Kidney epithelial cell (primary cell): ENCODE measurements around the gene ZFP62. TPM values are rescaled to one million over a fixed set of nuclear protein-coding genes. Genes with fewer than 3 reads are reported as not detected.
A peak's percentile ranks its signal among the peaks of the same experiment; 100 is the strongest.

Experiments
- DNase-seq: peaks from one replicate; pipeline ENCODE4 v3.0.0-alpha.2; 2010; ENCODE audit warnings: low read depth
- H3K27me3 ChIP-seq: 2 replicates; pipeline ENCODE4 v1.6.0; 2011; ENCODE audit warnings: low read length; ENCODE audit not compliant: control insufficient read depth, insufficient read depth
- H3K36me3 ChIP-seq: 2 replicates; pipeline ENCODE4 v1.5.1; 2011; ENCODE audit warnings: low read length; ENCODE audit not compliant: control insufficient read depth, insufficient read depth
- H3K4me3 ChIP-seq: 2 replicates; pipeline ENCODE4 v1.5.1; 2011; ENCODE audit warnings: low read depth, mild to moderate bottlenecking, control low read depth, low read length
- total RNA-seq: library from RNA; depleted of rRNA; stranded (reverse); fragments of >200 nt; gene quantifications from 2 replicates; pipeline ENCODE4 v1.2.3, GENCODE V29; 2015
- TF ChIP-seq, protein P1 (sequence below): IDR thresholded peaks from 2 replicates; pipeline ENCODE4 v1.5.1; 2011; ENCODE audit warnings: mild to moderate bottlenecking, moderate library complexity, low read length, control low read depth, inconsistent platforms; ENCODE audit not compliant: insufficient read depth, poor library complexity, severe bottlenecking

The ZFP62 gene
- total RNA-seq, 1 donor from 2014 or later, result 26.0 TPM

DNA sequence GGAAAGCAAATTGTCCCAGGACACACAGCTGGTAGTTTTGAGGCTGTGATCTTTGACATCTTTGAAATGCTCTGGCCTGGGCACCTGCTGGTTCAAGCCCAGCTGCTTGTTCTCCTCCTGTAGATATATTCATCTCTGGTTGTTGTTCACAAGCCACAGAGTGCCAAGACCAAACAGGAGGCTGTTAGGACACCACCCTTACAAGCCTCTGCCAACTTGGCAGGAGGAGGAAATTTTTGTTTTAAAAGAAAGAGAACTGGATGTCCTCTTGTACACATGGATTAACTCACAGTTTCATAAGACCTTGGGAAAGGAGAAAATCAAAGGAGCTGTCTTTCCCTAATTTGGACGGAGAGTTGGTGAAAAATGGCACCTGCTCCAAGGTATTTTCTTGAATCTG is 8.5 kb upstream of the ZFP62 start:
- Histone ChIP-seq H3K27me3 (no peaks in the 10 kb centered on the region), H3K36me3 (no peaks in the 10 kb centered on the region), H3K4me3 (no peak overlapping the region)
- TF ChIP-seq, protein P1, sequence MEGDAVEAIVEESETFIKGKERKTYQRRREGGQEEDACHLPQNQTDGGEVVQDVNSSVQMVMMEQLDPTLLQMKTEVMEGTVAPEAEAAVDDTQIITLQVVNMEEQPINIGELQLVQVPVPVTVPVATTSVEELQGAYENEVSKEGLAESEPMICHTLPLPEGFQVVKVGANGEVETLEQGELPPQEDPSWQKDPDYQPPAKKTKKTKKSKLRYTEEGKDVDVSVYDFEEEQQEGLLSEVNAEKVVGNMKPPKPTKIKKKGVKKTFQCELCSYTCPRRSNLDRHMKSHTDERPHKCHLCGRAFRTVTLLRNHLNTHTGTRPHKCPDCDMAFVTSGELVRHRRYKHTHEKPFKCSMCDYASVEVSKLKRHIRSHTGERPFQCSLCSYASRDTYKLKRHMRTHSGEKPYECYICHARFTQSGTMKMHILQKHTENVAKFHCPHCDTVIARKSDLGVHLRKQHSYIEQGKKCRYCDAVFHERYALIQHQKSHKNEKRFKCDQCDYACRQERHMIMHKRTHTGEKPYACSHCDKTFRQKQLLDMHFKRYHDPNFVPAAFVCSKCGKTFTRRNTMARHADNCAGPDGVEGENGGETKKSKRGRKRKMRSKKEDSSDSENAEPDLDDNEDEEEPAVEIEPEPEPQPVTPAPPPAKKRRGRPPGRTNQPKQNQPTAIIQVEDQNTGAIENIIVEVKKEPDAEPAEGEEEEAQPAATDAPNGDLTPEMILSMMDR, result no peak
- no peak for DNase-seq

DNA sequence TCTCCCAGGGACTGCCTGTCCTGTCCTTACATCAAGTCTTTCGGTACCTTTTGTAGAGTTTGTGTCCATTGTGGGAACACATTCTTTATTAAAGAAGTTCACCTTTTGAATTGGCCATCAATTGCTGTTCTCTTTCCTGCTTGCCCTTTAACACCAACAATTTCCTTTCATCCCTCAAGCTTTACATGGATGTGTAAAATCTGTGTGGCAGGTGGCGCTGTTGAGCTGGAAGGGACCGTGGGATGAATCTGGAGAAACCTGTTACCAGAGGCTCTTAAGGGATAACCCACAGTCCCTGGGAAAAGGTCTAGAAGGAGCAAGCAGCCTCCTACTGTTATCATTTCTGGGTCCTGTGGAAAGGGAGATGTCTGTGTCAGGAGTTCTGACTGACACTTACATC is 7.9 kb upstream of the ZFP62 start:
- Histone ChIP-seq H3K36me3 (no peaks in the 10 kb centered on the region), H3K27me3 (no peaks in the 10 kb centered on the region), H3K4me3 (no peak overlapping the region)
- TF ChIP-seq, protein P1, result peak; percentile 88
- peak; percentile 39 for DNase-seq

DNA sequence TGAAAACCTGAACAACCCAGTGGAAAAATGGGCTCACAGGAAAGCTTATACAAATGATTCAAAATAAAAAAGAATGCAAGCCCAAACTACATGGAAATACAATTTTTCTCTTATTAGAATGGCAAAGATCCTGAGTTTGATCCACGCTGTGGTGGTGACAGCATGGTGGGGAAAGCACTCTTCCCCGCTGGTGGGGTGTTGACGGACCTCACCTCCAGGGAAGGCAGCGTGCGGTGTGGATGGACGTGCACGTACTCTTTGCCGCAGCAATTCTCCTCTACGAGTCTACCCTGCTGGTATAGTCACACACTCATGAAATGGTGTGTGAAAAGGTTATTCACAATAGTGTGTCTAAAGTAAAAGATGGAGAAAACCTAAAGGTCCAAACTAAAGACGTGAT is 5.9 kb upstream of the ZFP62 start:
- no peaks in the 10 kb centered on the region for H3K27me3 ChIP-seq
- H3K36me3 ChIP-seq, result no peaks in the 10 kb centered on the region

DNA sequence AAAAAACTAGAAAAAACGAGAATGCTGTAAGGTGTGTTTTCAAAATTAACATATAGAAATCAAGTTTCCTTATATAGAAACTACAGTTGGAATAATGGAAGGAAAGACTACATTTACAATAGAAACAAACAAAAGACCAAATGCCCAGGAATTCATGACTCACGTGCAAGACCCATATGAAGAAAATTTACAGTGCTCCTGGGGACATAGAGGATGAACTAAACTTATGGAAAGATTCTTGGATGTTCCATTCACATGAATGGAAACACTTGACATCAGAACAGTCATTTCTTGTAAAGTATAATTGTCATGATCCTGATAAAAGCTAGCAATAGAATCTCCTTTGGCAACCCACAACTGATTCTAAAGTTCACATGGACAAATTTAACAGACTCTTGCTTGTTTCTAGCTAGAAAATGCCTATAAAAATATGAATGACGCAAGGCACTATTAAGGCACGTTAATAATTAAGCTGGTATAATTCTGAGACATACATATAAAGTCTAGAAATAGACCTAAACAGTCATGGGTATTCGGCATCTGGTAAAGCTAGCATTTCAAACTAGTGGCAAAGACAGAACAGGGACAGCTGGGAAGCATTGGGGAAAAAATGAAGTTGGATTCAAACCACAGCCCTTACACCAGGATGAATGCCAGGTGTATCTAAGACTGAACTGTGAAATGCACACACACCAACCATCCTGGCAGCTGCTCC is 5.1 kb upstream of the ZFP62 start:
- Histone ChIP-seq H3K27me3 (no peaks in the 10 kb centered on the region), H3K4me3 (no peak overlapping the region), H3K36me3 (no peaks in the 10 kb centered on the region)
- TF ChIP-seq, protein P1, result no peak
- DNase-seq, result no peak

More for the DNA sequence above, 5.9 kb upstream of the ZFP62 start:
- TF ChIP-seq, protein P1, result no peak
- DNase-seq, result no peak
- no peak overlapping the region for H3K4me3 ChIP-seq

DNA sequence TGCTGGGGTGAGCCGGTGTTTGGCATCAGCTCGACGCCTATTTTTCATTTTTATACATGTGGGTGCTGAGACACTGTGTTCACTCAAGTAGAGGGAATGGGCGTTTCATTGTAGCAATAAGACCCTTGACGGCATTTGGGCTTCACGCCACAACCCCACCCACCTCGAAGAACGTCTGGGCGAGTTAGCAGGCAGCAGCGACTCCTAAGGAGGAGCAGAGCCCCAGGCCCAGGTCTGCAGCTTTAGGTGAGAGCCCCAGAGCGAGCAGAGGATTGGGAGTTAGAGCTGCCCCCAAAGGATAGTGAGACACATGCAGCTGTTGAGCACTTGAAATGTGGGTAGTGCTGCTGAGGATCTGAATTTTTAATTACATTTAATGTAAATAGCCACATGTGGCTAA is 1.6 kb upstream of the ZFP62 start:
- no peak overlapping the region for H3K4me3 ChIP-seq
- H3K36me3 ChIP-seq, result no peaks in the 10 kb centered on the region
- no peak for DNase-seq
- no peaks in the 10 kb centered on the region for H3K27me3 ChIP-seq
- TF ChIP-seq, protein P1, result no peak
